Measurements from ENCODE around the gene PDXK.

DNA sequence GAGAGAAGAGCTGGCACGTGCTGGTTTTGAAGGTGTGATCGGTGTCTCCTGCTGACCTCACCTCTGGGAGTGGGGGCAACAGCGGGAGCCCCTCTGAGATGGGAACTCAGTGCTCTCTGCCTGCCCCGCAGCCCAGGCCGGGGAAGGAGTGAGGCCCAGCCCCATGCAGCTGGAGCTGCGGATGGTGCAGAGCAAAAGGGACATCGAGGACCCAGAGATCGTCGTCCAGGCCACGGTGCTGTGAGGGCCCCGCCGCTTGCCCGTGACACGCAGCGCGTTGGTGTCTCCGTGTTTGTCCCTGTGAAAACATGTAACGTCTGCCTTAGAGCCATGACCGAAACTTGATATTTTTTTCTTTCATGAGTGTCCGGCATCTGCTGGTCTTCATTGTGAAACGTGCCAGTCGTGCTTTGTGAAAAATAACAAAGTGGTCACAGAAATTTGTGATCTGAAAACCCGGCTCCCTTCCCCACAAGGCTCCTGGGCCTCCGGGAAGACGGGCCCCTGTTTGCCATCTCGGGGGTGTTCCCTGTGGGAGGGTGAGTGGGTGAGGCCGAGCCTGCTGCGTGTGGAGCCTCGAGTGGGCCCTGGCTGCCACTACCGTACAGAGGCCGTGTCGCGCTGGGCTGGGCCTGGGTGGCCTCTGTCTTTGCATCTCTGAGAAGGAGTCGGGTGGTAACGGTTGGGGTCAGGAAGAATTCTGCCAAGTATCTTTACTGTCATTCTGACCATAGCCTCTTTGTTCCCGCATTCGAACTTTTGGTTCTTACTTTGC, 37.1 kb downstream of the PDXK start:
- TF ChIP-seq ZNF695 (CRISPR knock-in tag; IDR thresholded peaks at IDR 0.05) (no peak), ZNF561 (CRISPR knock-in tag; conservative IDR thresholded peaks at IDR 0.05) (no peak), FOXK2 (conservative IDR thresholded peaks at IDR 0.05 in 1 of 2, IDR thresholded peaks at IDR 0.05 in 1 of 2; ENCODE audit: low read depth in 2 of 2) (no peak), SAFB2 (IDR thresholded peaks at IDR 0.05; ENCODE audit: borderline replicate concordance, low read depth, low read length, severe bottlenecking) (no peak), CBX8 (IDR thresholded peaks at IDR 0.05; ENCODE audit: borderline replicate concordance, extremely low read depth, low read depth, low read length, poor library complexity, severe bottlenecking) (no peak), POLR2A (conservative IDR thresholded peaks at IDR 0.05) (no peak), CREB1 (IDR thresholded peaks at IDR 0.05) (no peak), CREB1 (CRISPR knock-in tag; IDR thresholded peaks at IDR 0.05) (no peak), ETV6 (IDR thresholded peaks at IDR 0.05; ENCODE audit: borderline replicate concordance in 1 of 2, low read depth in 2 of 2, low read length in 1 of 2) (no peak), ETV6 (CRISPR knock-in tag; IDR thresholded peaks at IDR 0.05; ENCODE audit: borderline replicate concordance) (no peak), ETV5 (CRISPR knock-in tag; IDR thresholded peaks at IDR 0.05; ENCODE audit: low read depth) (no peak)
- TF ChIP-seq, protein P1, sequence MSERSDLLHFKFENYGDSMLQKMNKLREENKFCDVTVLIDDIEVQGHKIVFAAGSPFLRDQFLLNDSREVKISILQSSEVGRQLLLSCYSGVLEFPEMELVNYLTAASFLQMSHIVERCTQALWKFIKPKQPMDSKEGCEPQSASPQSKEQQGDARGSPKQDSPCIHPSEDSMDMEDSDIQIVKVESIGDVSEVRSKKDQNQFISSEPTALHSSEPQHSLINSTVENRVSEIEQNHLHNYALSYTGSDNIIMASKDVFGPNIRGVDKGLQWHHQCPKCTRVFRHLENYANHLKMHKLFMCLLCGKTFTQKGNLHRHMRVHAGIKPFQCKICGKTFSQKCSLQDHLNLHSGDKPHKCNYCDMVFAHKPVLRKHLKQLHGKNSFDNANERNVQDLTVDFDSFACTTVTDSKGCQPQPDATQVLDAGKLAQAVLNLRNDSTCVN (CRISPR knock-in tag; IDR thresholded peaks at IDR 0.05): no peak
- TF ChIP-seq, protein P2, sequence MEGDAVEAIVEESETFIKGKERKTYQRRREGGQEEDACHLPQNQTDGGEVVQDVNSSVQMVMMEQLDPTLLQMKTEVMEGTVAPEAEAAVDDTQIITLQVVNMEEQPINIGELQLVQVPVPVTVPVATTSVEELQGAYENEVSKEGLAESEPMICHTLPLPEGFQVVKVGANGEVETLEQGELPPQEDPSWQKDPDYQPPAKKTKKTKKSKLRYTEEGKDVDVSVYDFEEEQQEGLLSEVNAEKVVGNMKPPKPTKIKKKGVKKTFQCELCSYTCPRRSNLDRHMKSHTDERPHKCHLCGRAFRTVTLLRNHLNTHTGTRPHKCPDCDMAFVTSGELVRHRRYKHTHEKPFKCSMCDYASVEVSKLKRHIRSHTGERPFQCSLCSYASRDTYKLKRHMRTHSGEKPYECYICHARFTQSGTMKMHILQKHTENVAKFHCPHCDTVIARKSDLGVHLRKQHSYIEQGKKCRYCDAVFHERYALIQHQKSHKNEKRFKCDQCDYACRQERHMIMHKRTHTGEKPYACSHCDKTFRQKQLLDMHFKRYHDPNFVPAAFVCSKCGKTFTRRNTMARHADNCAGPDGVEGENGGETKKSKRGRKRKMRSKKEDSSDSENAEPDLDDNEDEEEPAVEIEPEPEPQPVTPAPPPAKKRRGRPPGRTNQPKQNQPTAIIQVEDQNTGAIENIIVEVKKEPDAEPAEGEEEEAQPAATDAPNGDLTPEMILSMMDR (IDR thresholded peaks at IDR 0.05 in 2 of 3, conservative IDR thresholded peaks at IDR 0.05 in 1 of 3; ENCODE audit: insufficient read depth in 2 of 3, low read depth in 1 of 3, low read length in 3 of 3): no peak
- TF ChIP-seq, protein P3, sequence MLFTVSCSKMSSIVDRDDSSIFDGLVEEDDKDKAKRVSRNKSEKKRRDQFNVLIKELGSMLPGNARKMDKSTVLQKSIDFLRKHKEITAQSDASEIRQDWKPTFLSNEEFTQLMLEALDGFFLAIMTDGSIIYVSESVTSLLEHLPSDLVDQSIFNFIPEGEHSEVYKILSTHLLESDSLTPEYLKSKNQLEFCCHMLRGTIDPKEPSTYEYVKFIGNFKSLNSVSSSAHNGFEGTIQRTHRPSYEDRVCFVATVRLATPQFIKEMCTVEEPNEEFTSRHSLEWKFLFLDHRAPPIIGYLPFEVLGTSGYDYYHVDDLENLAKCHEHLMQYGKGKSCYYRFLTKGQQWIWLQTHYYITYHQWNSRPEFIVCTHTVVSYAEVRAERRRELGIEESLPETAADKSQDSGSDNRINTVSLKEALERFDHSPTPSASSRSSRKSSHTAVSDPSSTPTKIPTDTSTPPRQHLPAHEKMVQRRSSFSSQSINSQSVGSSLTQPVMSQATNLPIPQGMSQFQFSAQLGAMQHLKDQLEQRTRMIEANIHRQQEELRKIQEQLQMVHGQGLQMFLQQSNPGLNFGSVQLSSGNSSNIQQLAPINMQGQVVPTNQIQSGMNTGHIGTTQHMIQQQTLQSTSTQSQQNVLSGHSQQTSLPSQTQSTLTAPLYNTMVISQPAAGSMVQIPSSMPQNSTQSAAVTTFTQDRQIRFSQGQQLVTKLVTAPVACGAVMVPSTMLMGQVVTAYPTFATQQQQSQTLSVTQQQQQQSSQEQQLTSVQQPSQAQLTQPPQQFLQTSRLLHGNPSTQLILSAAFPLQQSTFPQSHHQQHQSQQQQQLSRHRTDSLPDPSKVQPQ (CRISPR knock-in tag; IDR thresholded peaks at IDR 0.05; ENCODE audit: borderline replicate concordance): no peak

All from K562 (cell line).